ENCODE results near the gene MFSD12.

The MFSD12 gene

GRCh38 chr19:3513229-3514140, 43.9 kb downstream of the MFSD12 start:
- Histone ChIP-seq H3K4me3 (ENCODE audit: insufficient read depth in 1 of 2, low read depth in 1 of 2, low read length in 2 of 2) (no peak overlapping the region), H2AFZ (ENCODE audit: low read depth, low read length) (no peak overlapping the region), H2BK5ac (ENCODE audit: low read depth, low read length, poor library complexity, severe bottlenecking) (no peak overlapping the region), H2BK12ac (ENCODE audit: low read length in 2 of 2) (no peak overlapping the region), H3K36me3 (ENCODE audit: control insufficient read depth in 1 of 2, insufficient read depth in 2 of 2, low read depth in 1 of 2, low read length in 2 of 2) (peaks cover 19 to 77% of the 10 kb centered on the region in 2 experiments), H3K27ac (ENCODE audit: low read length, poor library complexity, severe bottlenecking) (no peak overlapping the region), H3K27me3 (ENCODE audit: control insufficient read depth in 1 of 2, insufficient read depth in 1 of 2, low read length in 2 of 2) (no peaks in the 10 kb centered on the region), H3K79me1 (replicated peaks; ENCODE audit: low read length, poor library complexity, severe bottlenecking) (peaks cover 7% of the 10 kb centered on the region), H3K4ac (ENCODE audit: low read depth in 1 of 2, low read length in 2 of 2) (no peak overlapping the region), H2BK15ac (ENCODE audit: low read depth, poor library complexity, severe bottlenecking) (peak overlapping the region; percentile 6), H4K8ac (ENCODE audit: low read length) (no peak overlapping the region), H3K14ac (ENCODE audit: low read length in 2 of 2) (no peak overlapping the region), H4K91ac (ENCODE audit: low read length) (no peak overlapping the region), H2AK5ac (ENCODE audit: low read length, severe bottlenecking) (no peak overlapping the region), H3K4me1 (ENCODE audit: control insufficient read depth, insufficient read depth, low read depth, low read length) (peaks cover 63% of the 10 kb centered on the region), H3K9me3 (ENCODE audit: control insufficient read depth, low read length) (no peaks in the 10 kb centered on the region), H3K9ac (ENCODE audit: low read length) (no peak overlapping the region), H3K18ac (ENCODE audit: low read depth in 1 of 2, low read length in 2 of 2) (no peak overlapping the region), H3K23ac (ENCODE audit: low read length in 2 of 2) (no peak overlapping the region), H2BK120ac (ENCODE audit: low read depth, low read length) (no peak overlapping the region), H3K4me2 (ENCODE audit: low read length, poor library complexity, severe bottlenecking) (no peak overlapping the region)
- DNase-seq: no peak
- 91% methylated on average over 23 of the region's 23 CpGs for WGBS

- no peak overlapping the region for H2BK5ac ChIP-seq (ENCODE audit: low read depth, low read length, poor library complexity, severe bottlenecking)
These were observed 44.7 kb downstream of the MFSD12 start for GRCh38 chr19:3512562-3513228.

GRCh38 chr19:3511506-3512251, 45.7 kb downstream of the MFSD12 start:
- Histone ChIP-seq H3K14ac (ENCODE audit: low read length in 2 of 2) (peak overlapping the region in 1 of 2 experiments; percentile 38), H3K9ac (ENCODE audit: low read length) (no peak overlapping the region), H3K4me1 (ENCODE audit: control insufficient read depth, insufficient read depth, low read depth, low read length) (peaks cover 66% of the 10 kb centered on the region), H2BK12ac (ENCODE audit: low read length in 2 of 2) (no peak overlapping the region), H3K18ac (ENCODE audit: low read depth in 1 of 2, low read length in 2 of 2) (no peak overlapping the region), H4K91ac (ENCODE audit: low read length) (no peak overlapping the region), H2BK120ac (ENCODE audit: low read depth, low read length) (no peak overlapping the region), H3K79me1 (replicated peaks; ENCODE audit: low read length, poor library complexity, severe bottlenecking) (peaks cover 4% of the 10 kb centered on the region), H2AK5ac (ENCODE audit: low read length, severe bottlenecking) (no peak overlapping the region), H3K36me3 (ENCODE audit: control insufficient read depth in 1 of 2, insufficient read depth in 2 of 2, low read depth in 1 of 2, low read length in 2 of 2) (peaks cover 19 to 72% of the 10 kb centered on the region in 2 experiments), H2BK15ac (ENCODE audit: low read depth, poor library complexity, severe bottlenecking) (no peak overlapping the region), H3K4ac (ENCODE audit: low read depth in 1 of 2, low read length in 2 of 2) (no peak overlapping the region), H2BK5ac (ENCODE audit: low read depth, low read length, poor library complexity, severe bottlenecking) (no peak overlapping the region), H3K9me3 (ENCODE audit: control insufficient read depth, low read length) (no peaks in the 10 kb centered on the region), H3K23ac (ENCODE audit: low read length in 2 of 2) (no peak overlapping the region), H2AFZ (ENCODE audit: low read depth, low read length) (no peak overlapping the region), H3K27me3 (ENCODE audit: control insufficient read depth in 1 of 2, insufficient read depth in 1 of 2, low read length in 2 of 2) (no peaks in the 10 kb centered on the region), H3K4me3 (ENCODE audit: insufficient read depth in 1 of 2, low read depth in 1 of 2, low read length in 2 of 2) (no peak overlapping the region), H4K8ac (ENCODE audit: low read length) (no peak overlapping the region), H3K27ac (ENCODE audit: low read length, poor library complexity, severe bottlenecking) (no peak overlapping the region), H3K4me2 (ENCODE audit: low read length, poor library complexity, severe bottlenecking) (no peak overlapping the region)
- WGBS: 93% methylated on average over 24 of the region's 26 CpGs
- no peak for DNase-seq

More at GRCh38 chr19:3512562-3513228, 44.7 kb downstream of the MFSD12 start:
- Histone ChIP-seq H3K9me3 (ENCODE audit: control insufficient read depth, low read length) (no peaks in the 10 kb centered on the region), H3K4me3 (ENCODE audit: insufficient read depth in 1 of 2, low read depth in 1 of 2, low read length in 2 of 2) (no peak overlapping the region), H3K4me2 (ENCODE audit: low read length, poor library complexity, severe bottlenecking) (no peak overlapping the region), H2BK12ac (ENCODE audit: low read length in 2 of 2) (no peak overlapping the region), H3K4me1 (ENCODE audit: control insufficient read depth, insufficient read depth, low read depth, low read length) (peaks cover 64% of the 10 kb centered on the region), H3K27ac (ENCODE audit: low read length, poor library complexity, severe bottlenecking) (no peak overlapping the region), H2BK15ac (ENCODE audit: low read depth, poor library complexity, severe bottlenecking) (peak overlapping the region; percentile 6), H4K8ac (ENCODE audit: low read length) (no peak overlapping the region), H3K23ac (ENCODE audit: low read length in 2 of 2) (no peak overlapping the region), H2AFZ (ENCODE audit: low read depth, low read length) (no peak overlapping the region), H2BK120ac (ENCODE audit: low read depth, low read length) (no peak overlapping the region), H2AK5ac (ENCODE audit: low read length, severe bottlenecking) (no peak overlapping the region), H3K18ac (ENCODE audit: low read depth in 1 of 2, low read length in 2 of 2) (no peak overlapping the region), H3K9ac (ENCODE audit: low read length) (no peak overlapping the region), H3K36me3 (ENCODE audit: control insufficient read depth in 1 of 2, insufficient read depth in 2 of 2, low read depth in 1 of 2, low read length in 2 of 2) (peaks cover 19 to 77% of the 10 kb centered on the region in 2 experiments), H3K4ac (ENCODE audit: low read depth in 1 of 2, low read length in 2 of 2) (no peak overlapping the region), H3K14ac (ENCODE audit: low read length in 2 of 2) (no peak overlapping the region), H3K79me1 (replicated peaks; ENCODE audit: low read length, poor library complexity, severe bottlenecking) (peaks cover 4% of the 10 kb centered on the region), H4K91ac (ENCODE audit: low read length) (no peak overlapping the region), H3K27me3 (ENCODE audit: control insufficient read depth in 1 of 2, insufficient read depth in 1 of 2, low read length in 2 of 2) (no peaks in the 10 kb centered on the region)
- no peak for DNase-seq
- WGBS: 98% methylated on average over 17 of the region's 17 CpGs

- Histone ChIP-seq H3K27me3 (ENCODE audit: control insufficient read depth in 1 of 2, insufficient read depth in 1 of 2, low read length in 2 of 2) (no peaks in the 10 kb centered on the region), H2AFZ (ENCODE audit: low read depth, low read length) (no peak overlapping the region), H3K4me3 (ENCODE audit: insufficient read depth in 1 of 2, low read depth in 1 of 2, low read length in 2 of 2) (no peak overlapping the region), H2AK5ac (ENCODE audit: low read length, severe bottlenecking) (no peak overlapping the region), H2BK5ac (ENCODE audit: low read depth, low read length, poor library complexity, severe bottlenecking) (no peak overlapping the region), H3K36me3 (ENCODE audit: control insufficient read depth in 1 of 2, insufficient read depth in 2 of 2, low read depth in 1 of 2, low read length in 2 of 2) (peaks cover 19 to 65% of the 10 kb centered on the region in 2 experiments), H3K9me3 (ENCODE audit: control insufficient read depth, low read length) (no peaks in the 10 kb centered on the region), H3K14ac (ENCODE audit: low read length in 2 of 2) (no peak overlapping the region), H3K4me1 (ENCODE audit: control insufficient read depth, insufficient read depth, low read depth, low read length) (peaks cover 61% of the 10 kb centered on the region), H3K27ac (ENCODE audit: low read length, poor library complexity, severe bottlenecking) (no peak overlapping the region), H3K79me1 (replicated peaks; ENCODE audit: low read length, poor library complexity, severe bottlenecking) (peaks cover 4% of the 10 kb centered on the region), H3K4me2 (ENCODE audit: low read length, poor library complexity, severe bottlenecking) (no peak overlapping the region), H3K23ac (ENCODE audit: low read length in 2 of 2) (no peak overlapping the region), H4K91ac (ENCODE audit: low read length) (no peak overlapping the region), H2BK120ac (ENCODE audit: low read depth, low read length) (no peak overlapping the region), H3K18ac (ENCODE audit: low read depth in 1 of 2, low read length in 2 of 2) (no peak overlapping the region), H2BK12ac (ENCODE audit: low read length in 2 of 2) (no peak overlapping the region), H4K8ac (ENCODE audit: low read length) (no peak overlapping the region), H2BK15ac (ENCODE audit: low read depth, poor library complexity, severe bottlenecking) (no peak overlapping the region), H3K9ac (ENCODE audit: low read length) (no peak overlapping the region), H3K4ac (ENCODE audit: low read depth in 1 of 2, low read length in 2 of 2) (no peak overlapping the region)
- DNase-seq: no peak
- WGBS: 94% methylated on average over 22 of the region's 22 CpGs
These were observed 46.7 kb downstream of the MFSD12 start for GRCh38 chr19:3510727-3511126.
